K562 (cell line): ENCODE data around the gene EFHC2. TPM values are rescaled to one million over a fixed set of nuclear protein-coding genes. Genes with fewer than 3 reads are reported as not detected.

Experiments
- ATAC-seq: fragments of 200-7000 bp; cut with Tn5 transposase; 3 replicates; pipeline ENCODE4 v1.9.1; 2020; ENCODE audit warnings: moderate library complexity
- BruUV-seq: library from RNA; stranded (reverse); fragments of 400-500 nt; replicated peaks from 2 replicates; lab custom pipeline; 2021; lab: Mats Ljungman, UMichigan
- CTCF ChIA-PET: fragments of 300-600 bp; formaldehyde crosslinking; extraction: SDS; loops from one replicate; lab custom pipeline; 2021; ENCODE audit warnings: low intra/inter-chr PET ratio; lab: Yijun Ruan, JAX
- POLR2A ChIA-PET: fragments of 300-600, 350-650 bp; sonication (Branson Sonifier 250); formaldehyde crosslinking; extraction: SDS; loops from one replicate; lab custom pipeline; 2021; ENCODE audit warnings: antibody characterized with exemption, inconsistent platforms; lab: Yijun Ruan, JAX
- DNase-seq, 4 experiments: peaks; one replicate each; pipeline versions ENCODE4 v3.0.0 to v3.0.0-alpha.2; 2011 to 2018; ENCODE audit warnings: low spot score in 3 of 4, mixed read lengths in 3 of 4; ENCODE audit errors: extremely low read depth in 1 of 4
- FAIRE-seq: peaks from 2 replicates; lab custom pipeline; 2011; peaks lifted over from hg19 to GRCh38; lab: Jason Lieb, UNC
- H2AFZ ChIP-seq: 2 replicates; pipeline ENCODE4 v1.6.0; 2011; ENCODE audit warnings: low read depth, low read length, control low read depth, inconsistent platforms
- H3K27ac ChIP-seq: fragments of 200-600 bp; 3 replicates; pipeline ENCODE4 v1.8.0; 2011; ENCODE audit warnings: low read depth, mild to moderate bottlenecking, control low read depth, inconsistent platforms, low read length, moderate library complexity, mixed read lengths; ENCODE audit errors: extremely low read depth
- H3K27me3 ChIP-seq, 2 experiments: fragments of 300-600 bp in 1 of 2; 2 replicates in 1 of 2; 3 replicates in 1 of 2; pipeline versions ENCODE4 v1.6.0 to v1.8.0; 2011; ENCODE audit warnings: inconsistent platforms in 2 of 2, low read length in 2 of 2, mild to moderate bottlenecking in 1 of 2, mixed read lengths in 1 of 2, moderate library complexity in 1 of 2; ENCODE audit not compliant: control insufficient read depth in 2 of 2, insufficient read depth in 2 of 2
- H3K36me3 ChIP-seq: fragments of 300-600 bp; 3 replicates; pipeline ENCODE4 v1.8.0; 2011; ENCODE audit warnings: mild to moderate bottlenecking, low read length, inconsistent platforms; ENCODE audit not compliant: control insufficient read depth, insufficient read depth
- H3K4me1 ChIP-seq, 2 experiments: fragments of 200-600 bp in 1 of 2; replicated peaks in 1 of 2; 2 replicates in 1 of 2; 3 replicates in 1 of 2; pipeline versions ENCODE4 v1.5.1 to v1.8.0; 2011; ENCODE audit warnings: inconsistent platforms in 2 of 2, low read length in 2 of 2, mild to moderate bottlenecking in 1 of 2, mixed read lengths in 1 of 2, moderate library complexity in 1 of 2; ENCODE audit not compliant: control insufficient read depth in 2 of 2, insufficient read depth in 2 of 2
- H3K4me2 ChIP-seq: 2 replicates; pipeline ENCODE4 v1.6.1; 2011; ENCODE audit warnings: low read length, control low read depth, inconsistent platforms, mixed read lengths; ENCODE audit not compliant: insufficient read depth
- H3K4me3 ChIP-seq: fragments of 200-600 bp; sonication (generic), shearing (Covaris generic); 2 replicates; pipeline ENCODE4 v1.5.1; 2016; ENCODE audit warnings: control low read depth, inconsistent platforms
- H3K79me2 ChIP-seq: fragments of 200-600 bp; 3 replicates; pipeline ENCODE4 v1.8.0; 2011; ENCODE audit warnings: low read length, inconsistent platforms; ENCODE audit not compliant: control insufficient read depth, insufficient read depth
- H3K9ac ChIP-seq, 2 experiments: 2 replicates each; pipeline versions ENCODE4 v1.6.0 to v1.6.1; 2011; ENCODE audit warnings: low read depth in 2 of 2, low read length in 2 of 2, control low read depth in 1 of 2, inconsistent platforms in 1 of 2, mild to moderate bottlenecking in 1 of 2, mixed read lengths in 1 of 2; ENCODE audit not compliant: insufficient read depth in 1 of 2
- H3K9me1 ChIP-seq: one replicate; pipeline ENCODE4 v1.6.0; 2011; ENCODE audit warnings: inconsistent platforms, mild to moderate bottlenecking, low read length, moderate library complexity; ENCODE audit not compliant: control insufficient read depth, insufficient read depth
- H3K9me3 ChIP-seq: replicated peaks from 2 replicates; pipeline ENCODE4 v1.5.1; 2011; ENCODE audit warnings: low read depth, low read length, inconsistent platforms; ENCODE audit not compliant: control insufficient read depth, insufficient read depth
- H4K20me1 ChIP-seq: replicated peaks from 2 replicates; pipeline ENCODE4 v1.6.1; 2011; ENCODE audit warnings: low read length, inconsistent platforms, mixed read lengths; ENCODE audit not compliant: control insufficient read depth, insufficient read depth
- CLOCK ChIP-seq: fragments of 250-450 bp; sonication (Bioruptor Pico); IDR thresholded peaks from 2 replicates; pipeline ENCODE4 v1.4.0; 2020; ENCODE audit warnings: mild to moderate bottlenecking, moderate library complexity, borderline replicate concordance
- GTF2F1 ChIP-seq: IDR thresholded peaks from 2 replicates; pipeline ENCODE4 v1.6.1; 2011; ENCODE audit warnings: low read depth, low read length, improper control_type of control experiment
- MCM3 ChIP-seq: fragments of 450-650 bp; IDR thresholded peaks from 2 replicates; pipeline ENCODE4 v1.6.1; 2016
- MEF2D ChIP-seq: conservative IDR thresholded peaks from 2 replicates; pipeline ENCODE4 v1.6.1; 2016; ENCODE audit warnings: low read depth, missing genetic modification characterization, missing compliant biosample characterization
- ZNF561 ChIP-seq: fragments of 450-650 bp; formaldehyde crosslinking; conservative IDR thresholded peaks from 2 replicates; pipeline ENCODE4 v1.4.0; 2020; ENCODE audit warnings: mild to moderate bottlenecking, moderate library complexity
- ZNF668 ChIP-seq: fragments of 250-450 bp; sonication (Bioruptor Pico); IDR thresholded peaks from 2 replicates; pipeline ENCODE4 v1.8.0; 2022; ENCODE audit warnings: mild to moderate bottlenecking, inconsistent platforms
- WGBS: fragments of 100-300 bp; shearing (Covaris generic); methylation state at CpG from one replicate; pipeline ENCODE4 v1.1.6; 2016; ENCODE audit warnings: low coverage, mixed read lengths; ENCODE audit not compliant: insufficient coverage; ENCODE audit errors: missing lambda C conversion rate; 5-methylcytosine and 5-hydroxymethylcytosine counted together
- in situ Hi-C: fragments of 300-500 bp; cut with MboI; formaldehyde crosslinking; loops from 4 replicates; pipeline ENCODE4 v1.15.0; 2018; ENCODE audit warnings: inconsistent platforms, mixed read lengths
- intact Hi-C: fragments of 100-400 bp; cut with micrococcal nuclease; formaldehyde crosslinking; loops from 2 replicates; pipeline ENCODE4 v1.14.2; 2022
- polyA plus RNA-seq, 8 experiments: library from polyadenylated mRNA; depleted of rRNA in 4 of 8; stranded (reverse) in 5 of 8; unstranded in 3 of 8; fragments of >200 nt; fragmentation: Nextera tagmentation in 2 of 8; fragmentation: Illumina TruSeq in 1 of 8; extraction: Ambion mirVana in 2 of 8; extraction: Trizol in 1 of 8; gene quantifications; 2 replicates each; pipeline versions ENCODE4 v1.2.1 to v1.2.3, GENCODE V29; 2011 to 2014; ENCODE audit warnings: inconsistent platforms in 1 of 8, missing spikeins in 1 of 8
- total RNA-seq, 7 experiments: library from RNA; depleted of rRNA in 6 of 7; stranded (reverse); fragments of >200 nt in 6 of 7; fragmentation: Illumina TruSeq in 2 of 7; extraction: Trizol in 2 of 7; gene quantifications; 2 replicates each; pipeline versions ENCODE4 v1.2.1 to v1.2.3, GENCODE V29; 2011 to 2021; ENCODE audit warnings: low replicate concordance in 1 of 7

EFHC2 gene
- total and polyA plus RNA-seq, 9 of the 15 experiments (the other 6 are each of a cell fraction or from before 2014, with no cell fraction given) = 1.3 to 8.1 (median 3.0) TPM

GRCh38 chrX:44282753-44283152 is 60.7 kb downstream of the EFHC2 start:
- H3K27ac ChIP-seq = no peak overlapping the region
- no peaks in the 10 kb centered on the region for H3K4me1 ChIP-seq
- intact Hi-C loops (no loop called here), in situ Hi-C loops (no loop called here)
- no peak overlapping the region for H3K4me3 ChIP-seq
- WGBS = 64% methylated on average over 4 of the region's 10 CpGs
- H3K9me3 ChIP-seq = no peaks in the 10 kb centered on the region
- BruUV-seq = no TSS peak
- no peak overlapping the region for H3K4me2 ChIP-seq
- TF ChIP-seq ZNF668 (no peak), GTF2F1 (no peak)
- TF ChIP-seq, all 486 proteins: peak for 0
- no peak for FAIRE-seq
- no peaks in the 10 kb centered on the region for H3K9me1 ChIP-seq
- POLR2A ChIA-PET = no interaction called here
- DNase-seq = no peak
- no peaks in the 10 kb centered on the region for H3K27me3 ChIP-seq
- no peak overlapping the region for H2AFZ ChIP-seq
- no peaks in the 10 kb centered on the region for H3K79me2 ChIP-seq
- CTCF ChIA-PET = no interaction called here
- no peaks in the 10 kb centered on the region for H3K36me3 ChIP-seq
- H4K20me1 ChIP-seq = no peaks in the 10 kb centered on the region
- no peak overlapping the region for H3K9ac ChIP-seq
- ATAC-seq = no peak

DNA sequence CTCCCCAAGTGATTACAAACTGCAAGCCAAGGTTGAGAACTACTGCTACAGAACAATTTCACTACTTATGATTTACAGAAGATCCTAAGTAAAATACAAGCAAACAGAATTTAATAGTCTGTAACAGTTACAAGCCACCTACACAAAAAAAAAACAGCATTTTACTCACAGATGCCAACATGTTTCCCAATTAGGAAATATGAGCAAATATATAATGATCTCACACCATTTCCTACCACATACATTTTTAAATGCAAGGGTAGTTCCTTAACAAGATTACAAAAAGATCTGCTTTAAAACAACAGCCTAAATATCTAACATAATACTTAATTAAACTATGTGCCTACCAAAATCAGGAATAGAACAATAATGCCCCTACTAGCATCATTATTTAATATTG is 63.4 kb downstream of the EFHC2 start:
- no peak overlapping the region for H2AFZ ChIP-seq
- ATAC-seq (no peak), FAIRE-seq (no peak), DNase-seq (no peak)
- no TSS peak for BruUV-seq
- H3K9me3 ChIP-seq = no peaks in the 10 kb centered on the region
- in situ Hi-C loops (no loop called here), intact Hi-C loops (no loop called here)
- H4K20me1 ChIP-seq = no peaks in the 10 kb centered on the region
- TF ChIP-seq MCM3 (no peak), MEF2D (no peak), ZNF561 (no peak), CLOCK (CRISPR knock-in tag) (no peak)
- H3K9ac ChIP-seq = no peak overlapping the region
- no peak overlapping the region for H3K27ac ChIP-seq
- H3K9me1 ChIP-seq = no peaks in the 10 kb centered on the region
- ChIA-PET POLR2A (no interaction called here), CTCF (no interaction called here)
- no peak overlapping the region for H3K4me2 ChIP-seq
- H3K79me2 ChIP-seq = no peaks in the 10 kb centered on the region
- no peaks in the 10 kb centered on the region for H3K36me3 ChIP-seq
- H3K27me3 ChIP-seq = no peaks in the 10 kb centered on the region
- no peak overlapping the region for H3K4me3 ChIP-seq
- no peaks in the 10 kb centered on the region for H3K4me1 ChIP-seq
